ENCODE data around the gene MYZAP.

- no peak for TF ChIP-seq CTCF (conservative IDR thresholded peaks at IDR 0.05)
- TF ChIP-seq EZH2 (IDR thresholded peaks at IDR 0.05; ENCODE audit: low read depth): no peak
These were observed 20.7 kb upstream of the MYZAP start for GRCh38 chr15:57570994-57571393.

Measured in PC-9 (cell line).